ENCODE measurements around the gene MMP25.

The MMP25 gene

DNA sequence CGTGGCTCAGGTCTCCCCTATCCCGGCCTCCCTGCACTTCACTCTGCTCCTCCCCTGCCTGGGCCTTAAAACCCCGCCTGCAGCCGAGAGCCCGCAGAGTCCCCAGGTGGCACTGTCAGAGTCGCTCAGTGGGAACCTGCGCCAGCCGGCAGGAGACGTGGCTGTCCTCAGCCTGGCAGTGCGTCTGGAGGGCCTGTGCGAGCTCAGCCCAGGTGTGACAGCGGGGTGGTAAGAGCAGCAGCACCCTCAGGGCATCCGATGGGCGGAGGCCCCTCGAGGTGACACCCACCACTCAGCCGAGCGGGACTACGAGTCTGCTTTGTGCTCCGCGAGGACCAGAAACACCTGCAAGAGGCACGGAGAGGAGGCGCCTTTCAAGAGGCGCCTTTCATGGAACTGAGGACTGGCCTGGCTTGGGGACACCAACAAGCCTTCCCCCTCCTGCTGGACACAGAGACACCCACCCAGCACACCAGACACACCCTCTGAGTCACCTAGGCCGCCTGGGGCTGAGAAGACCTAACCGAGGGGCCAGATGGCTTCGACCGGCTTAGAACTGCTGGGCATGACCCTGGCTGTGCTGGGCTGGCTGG, 33.4 kb upstream of the MMP25 start, which contains the start of gene CLDN9:
TSS of gene CLDN9 (plus strand) at position 96 of the 593 bp plus-strand sequence. CDS start at position 536, 440 bp downstream.
- peaks cover 7% of the 10 kb centered on the region for H3K4me1 ChIP-seq (ENCODE audit: control insufficient read depth, low read length)
- H4K20me1 ChIP-seq (ENCODE audit: control insufficient read depth, insufficient read depth, low read depth, low read length) = no peaks in the 10 kb centered on the region
- no peak within 1 kb of the TSS for H3K4me2 ChIP-seq (ENCODE audit: low read length)
- no peaks in the 10 kb centered on the region for H3K9me2 ChIP-seq (replicated peaks; ENCODE audit: control insufficient read depth, low read length)
- H3K36me3 ChIP-seq (ENCODE audit: control insufficient read depth, low read length) = no peaks in the 10 kb centered on the region
- H3K9me3 ChIP-seq (ENCODE audit: control insufficient read depth, insufficient read depth, low read length) = no peaks in the 10 kb centered on the region
- TF ChIP-seq, protein P1, sequence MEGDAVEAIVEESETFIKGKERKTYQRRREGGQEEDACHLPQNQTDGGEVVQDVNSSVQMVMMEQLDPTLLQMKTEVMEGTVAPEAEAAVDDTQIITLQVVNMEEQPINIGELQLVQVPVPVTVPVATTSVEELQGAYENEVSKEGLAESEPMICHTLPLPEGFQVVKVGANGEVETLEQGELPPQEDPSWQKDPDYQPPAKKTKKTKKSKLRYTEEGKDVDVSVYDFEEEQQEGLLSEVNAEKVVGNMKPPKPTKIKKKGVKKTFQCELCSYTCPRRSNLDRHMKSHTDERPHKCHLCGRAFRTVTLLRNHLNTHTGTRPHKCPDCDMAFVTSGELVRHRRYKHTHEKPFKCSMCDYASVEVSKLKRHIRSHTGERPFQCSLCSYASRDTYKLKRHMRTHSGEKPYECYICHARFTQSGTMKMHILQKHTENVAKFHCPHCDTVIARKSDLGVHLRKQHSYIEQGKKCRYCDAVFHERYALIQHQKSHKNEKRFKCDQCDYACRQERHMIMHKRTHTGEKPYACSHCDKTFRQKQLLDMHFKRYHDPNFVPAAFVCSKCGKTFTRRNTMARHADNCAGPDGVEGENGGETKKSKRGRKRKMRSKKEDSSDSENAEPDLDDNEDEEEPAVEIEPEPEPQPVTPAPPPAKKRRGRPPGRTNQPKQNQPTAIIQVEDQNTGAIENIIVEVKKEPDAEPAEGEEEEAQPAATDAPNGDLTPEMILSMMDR (IDR thresholded peaks at IDR 0.05; ENCODE audit: low read depth, low read length, poor library complexity, severe bottlenecking) = no peak
- no peak for TF ChIP-seq EZH2phosphoT487 (IDR thresholded peaks at IDR 0.05; ENCODE audit: borderline replicate concordance, low read length)
- no peaks in the 10 kb centered on the region for H3K79me2 ChIP-seq (ENCODE audit: control insufficient read depth, low read length)
- H3K27me3 ChIP-seq (ENCODE audit: control insufficient read depth, low read length) = peaks cover 27% of the 10 kb centered on the region
- H3F3A ChIP-seq (ENCODE audit: control insufficient read depth, insufficient read depth) = no peaks in the 10 kb centered on the region
- H3K27ac ChIP-seq (ENCODE audit: low read depth, low read length) = no peak within 1 kb of the TSS
- no peak within 1 kb of the TSS for H3K4me3 ChIP-seq (ENCODE audit: low read length)

DNA sequence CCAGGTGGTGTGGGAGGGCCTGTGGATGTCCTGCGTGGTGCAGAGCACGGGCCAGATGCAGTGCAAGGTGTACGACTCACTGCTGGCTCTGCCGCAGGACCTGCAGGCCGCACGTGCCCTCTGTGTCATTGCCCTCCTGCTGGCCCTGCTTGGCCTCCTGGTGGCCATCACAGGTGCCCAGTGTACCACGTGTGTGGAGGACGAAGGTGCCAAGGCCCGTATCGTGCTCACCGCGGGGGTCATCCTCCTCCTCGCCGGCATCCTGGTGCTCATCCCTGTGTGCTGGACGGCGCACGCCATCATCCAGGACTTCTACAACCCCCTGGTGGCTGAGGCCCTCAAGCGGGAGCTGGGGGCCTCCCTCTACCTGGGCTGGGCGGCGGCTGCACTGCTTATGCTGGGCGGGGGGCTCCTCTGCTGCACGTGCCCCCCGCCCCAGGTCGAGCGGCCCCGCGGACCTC, 32.8 kb upstream of the MMP25 start:
- Histone ChIP-seq H3F3A (ENCODE audit: control insufficient read depth, insufficient read depth) (no peaks in the 10 kb centered on the region), H3K4me3 (ENCODE audit: low read length) (no peak overlapping the region), H3K4me1 (ENCODE audit: control insufficient read depth, low read length) (peaks cover 1% of the 10 kb centered on the region), H3K36me3 (ENCODE audit: control insufficient read depth, low read length) (no peaks in the 10 kb centered on the region), H4K20me1 (ENCODE audit: control insufficient read depth, insufficient read depth, low read depth, low read length) (no peaks in the 10 kb centered on the region), H3K27me3 (ENCODE audit: control insufficient read depth, low read length) (peaks cover 21% of the 10 kb centered on the region), H3K27ac (ENCODE audit: low read depth, low read length) (no peak overlapping the region), H3K4me2 (ENCODE audit: low read length) (no peak overlapping the region), H3K79me2 (ENCODE audit: control insufficient read depth, low read length) (no peaks in the 10 kb centered on the region), H3K9me2 (replicated peaks; ENCODE audit: control insufficient read depth, low read length) (no peaks in the 10 kb centered on the region), H3K9me3 (ENCODE audit: control insufficient read depth, insufficient read depth, low read length) (no peaks in the 10 kb centered on the region)
- TF ChIP-seq, protein P1 (IDR thresholded peaks at IDR 0.05; ENCODE audit: low read depth, low read length, poor library complexity, severe bottlenecking) = no peak
- no peak for TF ChIP-seq EZH2phosphoT487 (IDR thresholded peaks at IDR 0.05; ENCODE audit: borderline replicate concordance, low read length)

DNA sequence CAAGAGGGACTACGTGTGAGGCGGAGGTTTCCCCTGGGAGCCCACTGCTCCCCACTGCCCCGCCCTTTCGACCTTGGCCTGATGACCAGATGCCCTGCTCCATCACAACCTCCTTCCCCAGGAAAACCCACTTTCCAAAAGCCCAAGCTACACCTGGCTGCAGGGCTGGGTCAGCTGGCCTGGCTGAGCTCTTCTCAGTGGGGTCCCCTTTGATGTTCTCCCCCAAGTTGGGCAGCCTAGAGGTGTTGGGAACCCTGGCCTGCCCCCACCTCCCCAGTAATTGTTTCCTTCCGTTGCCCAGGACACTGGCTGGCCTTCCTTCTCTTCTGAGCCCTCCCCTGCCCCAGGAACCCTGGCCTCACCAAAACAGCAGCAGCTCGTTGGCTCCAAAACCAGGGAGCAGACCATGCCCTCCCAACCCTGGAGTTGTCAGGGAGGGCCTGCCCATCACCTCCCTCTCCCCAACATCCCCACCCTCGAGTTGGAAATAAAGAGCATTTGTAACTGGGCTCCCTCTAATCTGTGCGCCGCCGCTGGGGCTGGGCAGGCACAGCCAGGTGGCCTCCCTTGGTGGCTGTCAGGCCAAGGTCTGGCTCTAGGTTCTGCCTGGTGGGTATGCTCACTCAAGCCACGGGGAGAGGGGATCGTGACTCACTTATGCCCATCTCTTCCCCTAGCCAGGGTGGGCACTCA, 32.2 kb upstream of the MMP25 start:
- Histone ChIP-seq H3K4me2 (ENCODE audit: low read length) (no peak overlapping the region), H3K4me1 (ENCODE audit: control insufficient read depth, low read length) (no peaks in the 10 kb centered on the region), H3K4me3 (ENCODE audit: low read length) (no peak overlapping the region), H3K9me3 (ENCODE audit: control insufficient read depth, insufficient read depth, low read length) (no peaks in the 10 kb centered on the region), H3F3A (ENCODE audit: control insufficient read depth, insufficient read depth) (no peaks in the 10 kb centered on the region), H4K20me1 (ENCODE audit: control insufficient read depth, insufficient read depth, low read depth, low read length) (no peaks in the 10 kb centered on the region), H3K27ac (ENCODE audit: low read depth, low read length) (no peak overlapping the region), H3K27me3 (ENCODE audit: control insufficient read depth, low read length) (peaks cover 16% of the 10 kb centered on the region), H3K36me3 (ENCODE audit: control insufficient read depth, low read length) (no peaks in the 10 kb centered on the region), H3K79me2 (ENCODE audit: control insufficient read depth, low read length) (no peaks in the 10 kb centered on the region), H3K9me2 (replicated peaks; ENCODE audit: control insufficient read depth, low read length) (no peaks in the 10 kb centered on the region)
- TF ChIP-seq, protein P1 (IDR thresholded peaks at IDR 0.05; ENCODE audit: low read depth, low read length, poor library complexity, severe bottlenecking) = no peak
- TF ChIP-seq EZH2phosphoT487 (IDR thresholded peaks at IDR 0.05; ENCODE audit: borderline replicate concordance, low read length) = no peak

All from DOHH2 (cell line).